Embryonic facial prominence (tissue), 1 donor: ENCODE data around the gene PPFIBP1.

Source experiments
- DNase-seq: peaks from one replicate; pipeline ENCODE4 v3.0.0-alpha.2; 2016; ENCODE audit errors: extremely low spot score

Gene PPFIBP1

DNA sequence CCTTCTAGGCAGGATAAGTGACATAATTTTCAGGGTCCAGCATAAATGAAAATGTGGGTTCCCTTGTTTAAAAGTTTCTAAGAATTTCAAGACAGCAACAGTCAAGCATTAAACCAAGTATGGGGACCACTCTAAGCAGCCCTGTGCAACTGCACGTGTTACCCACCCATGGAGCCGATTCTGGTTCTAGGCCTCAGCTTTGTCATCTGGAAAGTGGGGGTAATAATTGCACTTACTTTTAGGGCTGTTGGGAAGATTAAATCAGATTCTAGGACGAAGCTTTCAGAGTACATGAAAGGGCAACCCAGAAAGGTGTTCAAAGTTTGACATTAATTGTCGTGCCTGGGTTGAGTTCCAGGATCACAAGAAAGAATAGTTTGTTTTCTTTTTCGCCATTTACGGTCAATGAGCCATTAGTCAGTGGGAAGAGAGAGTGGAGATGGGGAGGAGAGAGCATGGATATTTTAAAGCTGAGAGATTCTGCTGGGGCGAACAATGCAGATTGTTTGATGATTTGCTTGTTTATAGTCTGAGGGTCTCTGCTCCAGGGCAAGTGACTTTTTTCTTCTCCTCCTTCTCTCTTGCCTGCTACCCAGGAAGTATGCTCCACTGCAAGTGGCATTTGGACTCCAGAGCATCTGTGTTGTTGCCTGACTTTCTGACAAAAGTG lies 10.7 kb upstream of the PPFIBP1 start:
- no peak for DNase-seq

- no peak for DNase-seq
These were observed 8.3 kb upstream of the PPFIBP1 start for GRCh38 chr12:27515671-27516070.

DNA sequence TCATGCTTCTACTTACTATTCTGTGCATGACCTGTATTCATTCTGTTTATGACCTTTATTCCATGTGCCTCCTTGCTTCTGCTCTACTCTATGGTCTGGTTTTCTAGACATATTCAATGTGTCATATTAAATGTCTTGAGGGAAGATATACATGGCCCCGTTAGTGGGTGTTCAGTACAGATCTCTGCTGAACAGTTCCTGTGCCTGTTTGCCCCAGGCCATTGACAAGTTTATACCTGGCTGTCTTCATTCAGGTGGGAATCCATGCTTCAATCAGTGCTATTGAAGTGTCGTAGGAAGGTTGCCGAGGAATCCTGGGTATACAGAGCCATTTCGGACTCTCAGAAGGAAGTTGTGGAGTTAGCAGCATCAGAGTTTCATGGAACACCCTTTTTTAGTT lies 7.4 kb upstream of the PPFIBP1 start:
- DNase-seq = no peak

DNA sequence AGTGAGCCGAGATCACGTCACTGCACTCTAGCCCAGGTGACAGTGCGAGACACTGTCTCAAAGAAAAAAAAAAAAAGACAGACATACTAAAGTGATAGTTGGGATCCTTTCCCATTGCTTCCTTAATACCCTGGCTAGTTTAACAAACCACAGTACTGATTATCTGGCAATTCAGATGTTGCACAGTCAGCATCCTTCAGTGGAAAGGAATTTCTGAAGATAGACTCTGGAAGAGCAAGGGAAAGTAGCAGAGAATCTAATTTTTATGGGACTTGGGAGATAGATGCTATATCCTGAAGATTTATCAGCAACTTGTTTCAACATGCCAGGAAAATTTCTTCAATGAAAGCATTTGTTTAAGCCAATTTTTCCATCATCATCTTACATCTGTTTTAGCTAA lies 6.5 kb upstream of the PPFIBP1 start:
- DNase-seq = no peak

GRCh38 chr12:27517961-27518665 lies 5.9 kb upstream of the PPFIBP1 start:
- no peak for DNase-seq

- DNase-seq = no peak
These were observed 2.9 kb upstream of the PPFIBP1 start for GRCh38 chr12:27521066-27521465.

DNA sequence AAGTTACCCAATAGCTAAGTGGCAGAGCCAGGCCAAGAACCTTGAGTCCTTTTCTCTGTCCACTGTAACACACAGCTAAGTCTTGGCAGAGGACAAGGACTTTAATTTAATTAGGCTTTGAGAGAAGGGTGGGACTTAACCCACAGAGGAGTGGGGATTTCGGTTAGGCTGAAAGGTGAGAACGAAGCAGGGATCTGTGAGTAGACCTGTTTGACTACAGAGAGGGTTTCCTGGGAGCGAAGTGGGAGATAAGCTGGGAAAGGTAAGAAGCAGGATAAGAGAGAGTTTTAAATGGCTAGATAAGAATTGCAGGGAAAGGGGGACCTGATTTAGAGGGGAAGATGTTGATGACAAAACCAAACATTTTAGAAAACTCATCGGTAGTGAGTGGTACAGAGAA lies 2.0 kb upstream of the PPFIBP1 start:
- DNase-seq = no peak

DNA sequence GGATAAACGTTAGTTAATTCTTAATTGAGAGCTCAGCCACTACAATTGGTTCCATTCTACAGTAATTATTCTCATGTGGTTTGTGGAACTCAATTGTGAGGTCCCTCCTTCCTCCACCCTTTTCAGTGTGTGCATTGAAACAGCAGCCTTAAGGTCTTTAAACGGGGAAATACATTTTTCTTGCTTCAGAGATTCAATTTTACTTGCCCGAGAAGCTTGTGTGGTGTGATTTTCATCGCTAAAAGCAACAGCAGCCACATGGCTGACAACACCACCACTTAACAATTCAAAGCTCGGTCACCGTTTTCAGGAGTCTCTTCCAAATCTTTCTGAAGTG lies 733 bp upstream of the PPFIBP1 start:
- DNase-seq = no peak

GRCh38 chr12:27524494-27524835 lies 459 bp downstream of the PPFIBP1 start:
- DNase-seq = no peak

DNA sequence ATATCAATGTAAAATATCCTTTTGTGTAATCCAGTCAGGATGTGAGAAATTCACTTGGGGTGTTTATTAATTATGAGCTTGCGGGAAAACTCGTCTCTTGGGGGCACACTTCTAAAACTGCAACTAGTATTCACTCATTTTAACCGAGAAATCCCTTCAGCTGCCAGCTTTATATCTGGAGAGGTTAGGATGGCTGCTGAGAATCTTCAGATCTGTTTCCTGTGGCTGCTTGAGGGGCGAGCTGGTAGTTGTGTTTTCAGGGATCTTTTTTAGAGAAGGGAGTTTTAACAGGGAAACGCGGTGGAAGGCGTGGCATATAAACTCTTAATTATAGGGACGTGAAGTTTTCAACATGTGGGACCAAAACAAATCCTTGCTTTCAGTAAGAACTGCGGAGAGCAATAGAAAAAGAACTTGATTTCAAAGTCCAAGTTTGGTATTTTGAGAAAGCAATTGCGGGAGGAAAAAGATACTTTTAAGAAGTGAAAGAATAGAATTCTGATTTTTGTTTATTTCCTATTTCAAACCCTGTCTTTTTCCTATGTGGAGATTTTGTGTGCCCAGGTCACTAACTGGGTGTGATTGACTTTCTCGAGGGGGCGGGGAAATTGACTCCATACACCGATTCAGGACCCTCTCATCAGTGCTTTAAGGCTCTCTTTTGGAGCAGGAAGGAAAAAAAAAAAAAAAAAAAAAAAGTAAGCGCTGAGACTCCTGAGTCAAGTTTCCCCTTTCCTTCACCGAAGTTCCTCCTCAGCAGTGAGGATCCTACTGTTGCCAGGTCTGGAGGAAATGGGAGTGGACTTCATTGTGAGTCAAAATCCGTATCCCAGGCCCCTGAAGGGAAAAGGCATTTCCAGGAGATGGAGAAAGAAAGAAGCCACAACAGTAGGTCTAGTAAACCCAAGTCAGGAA lies 1.1 kb downstream of the PPFIBP1 start:
- DNase-seq = peak; percentile 25

GRCh38 chr12:27527512-27527911 lies 3.5 kb downstream of the PPFIBP1 start:
- DNase-seq = no peak

- DNase-seq = no peak
These were observed 4.8 kb downstream of the PPFIBP1 start for GRCh38 chr12:27528788-27529187.

- no peak for DNase-seq
These were observed 6.3 kb downstream of the PPFIBP1 start for GRCh38 chr12:27530157-27530922.

DNA sequence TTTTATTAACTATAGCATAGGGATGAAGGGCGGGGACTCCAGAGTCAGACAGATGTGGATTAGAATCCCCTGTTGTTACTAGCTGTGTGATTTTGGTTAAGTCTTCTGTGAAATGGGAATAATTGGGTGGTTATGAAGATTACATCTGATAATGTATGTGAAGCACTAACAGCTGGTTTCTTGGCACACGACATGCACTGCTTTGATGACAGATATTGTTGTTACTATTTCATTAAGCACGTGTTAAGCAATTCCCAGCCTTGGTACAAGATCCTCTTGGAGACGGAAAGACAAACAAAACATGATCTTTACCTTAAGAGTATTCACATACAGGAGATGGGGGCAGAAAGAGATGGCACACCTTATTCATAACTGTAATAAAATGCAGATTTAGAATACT lies 7.9 kb downstream of the PPFIBP1 start:
- no peak for DNase-seq

DNA sequence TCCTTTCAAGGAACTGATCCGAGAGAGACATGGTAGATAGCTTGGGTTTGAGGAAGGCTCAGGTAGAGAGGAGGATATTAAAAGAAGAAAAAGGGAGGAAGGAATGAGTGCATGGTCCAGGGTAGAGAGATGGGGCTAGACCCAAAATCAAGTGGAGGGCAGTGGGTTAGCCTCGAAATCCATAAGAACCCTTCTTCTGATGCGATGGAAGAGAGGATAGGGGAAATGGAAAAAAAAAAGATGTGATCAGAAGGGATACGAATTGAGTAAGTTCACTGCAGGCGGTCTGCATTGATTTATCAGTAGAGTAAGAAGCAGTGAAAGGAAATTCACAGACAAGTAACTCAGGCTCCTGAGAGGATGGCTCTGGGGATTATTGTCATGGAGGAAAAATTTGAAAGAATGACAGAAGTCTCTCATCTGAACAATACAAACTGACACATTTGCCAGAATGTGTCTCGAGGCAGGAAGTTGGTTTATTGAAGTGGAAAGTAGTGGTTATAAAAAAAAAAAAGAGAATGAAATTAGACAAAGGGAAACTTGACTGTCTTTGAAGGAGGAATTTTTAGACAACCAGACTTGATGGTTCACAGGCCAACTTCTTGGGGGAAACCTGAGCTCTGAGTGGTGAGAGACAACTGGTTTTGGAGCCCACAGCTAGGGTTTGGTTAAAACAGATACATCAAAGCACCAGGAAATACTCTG lies 10.2 kb downstream of the PPFIBP1 start:
- DNase-seq = no peak

DNA sequence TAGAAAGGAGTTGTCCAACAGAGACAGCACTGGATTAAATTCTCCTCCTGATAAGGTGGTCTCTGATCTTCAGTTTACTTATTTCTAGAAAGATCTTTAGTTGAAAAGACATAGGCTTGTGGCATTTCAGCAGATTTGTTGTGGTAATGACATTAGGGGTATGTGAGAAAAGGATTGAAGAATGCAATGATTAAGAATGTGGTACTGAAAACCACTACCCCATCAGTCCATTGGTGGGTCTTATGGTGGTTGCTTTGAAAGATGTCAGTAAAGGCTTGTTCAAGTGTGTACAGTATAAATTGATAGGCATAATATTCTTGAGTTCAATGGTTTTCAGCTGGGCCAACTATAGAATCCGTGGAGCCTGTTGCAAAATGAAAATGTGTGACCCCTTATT lies 10.8 kb downstream of the PPFIBP1 start:
- DNase-seq = no peak

DNA sequence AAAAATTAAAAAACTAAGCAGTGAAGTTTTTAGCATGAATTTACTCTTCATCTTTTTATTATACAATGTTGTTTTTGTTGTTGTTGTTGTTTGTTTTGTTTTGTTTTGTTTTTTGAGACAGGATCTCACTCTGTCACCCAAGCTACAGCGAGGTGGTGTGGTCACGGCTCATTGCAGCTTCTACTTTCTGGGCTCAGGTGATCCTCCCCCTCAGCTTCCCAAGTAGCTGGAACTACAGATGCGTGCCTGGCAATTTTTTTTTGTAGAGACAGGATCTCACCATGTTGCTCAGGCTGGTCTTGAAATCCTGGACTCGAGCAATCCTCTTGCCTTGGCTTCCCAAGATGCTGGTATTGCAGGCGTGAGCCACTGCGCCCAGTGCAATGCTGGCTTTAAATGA lies 11.3 kb downstream of the PPFIBP1 start:
- no peak for DNase-seq

DNA sequence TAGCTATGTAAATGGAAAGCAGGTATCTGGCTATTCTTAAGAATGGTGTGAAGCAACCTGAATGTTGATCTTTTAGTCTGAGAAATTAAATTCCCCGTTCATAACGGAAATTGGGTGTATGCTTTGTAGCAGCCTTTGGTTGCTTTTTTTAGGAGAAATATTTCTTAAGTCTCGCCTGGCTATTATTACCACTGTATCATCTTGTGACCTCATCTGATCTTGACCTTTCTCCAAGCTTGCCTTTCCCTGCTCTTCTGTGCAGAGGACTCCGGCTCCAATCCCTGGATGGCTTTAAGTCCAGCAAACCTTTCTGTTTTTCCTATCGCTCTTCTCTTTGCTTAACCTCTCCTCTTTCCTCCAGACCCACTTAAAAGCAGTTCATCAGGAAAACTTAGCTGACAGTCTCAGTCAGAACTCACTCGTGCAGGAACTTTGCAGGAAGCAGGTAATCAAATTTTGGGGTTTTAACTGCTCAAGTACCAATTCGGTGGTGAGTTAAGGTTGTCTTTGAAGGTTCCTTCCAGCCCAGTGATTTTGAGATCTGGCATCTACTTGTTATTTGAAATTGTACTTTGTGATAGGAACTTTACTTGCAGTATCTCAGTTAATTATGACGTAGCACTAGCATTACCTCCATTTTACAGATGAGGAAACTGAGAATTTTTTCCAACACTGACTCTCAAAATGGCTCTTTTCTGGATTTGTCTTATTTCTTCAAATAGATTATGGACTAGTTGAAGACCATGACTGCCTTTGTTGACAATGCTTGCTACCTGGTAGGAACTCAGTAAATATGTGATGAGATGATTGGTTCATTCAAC lies 14.1 kb downstream of the PPFIBP1 start:
- no peak for DNase-seq

GRCh38 chr12:27539191-27539631 lies 15.2 kb downstream of the PPFIBP1 start:
- no peak for DNase-seq

- no peak for DNase-seq
These were observed 17.2 kb downstream of the PPFIBP1 start for GRCh38 chr12:27541031-27541719.
